CD4-positive, alpha-beta T cell treated with Interleukin-15 for 1 hour (primary cell): ENCODE results near the gene TAF11L8.
"Not testable (repeated sequence)": the region's sequence is repeated elsewhere in the genome, so short reads cannot be mapped to it uniquely, and the experiment has no call there.

ENCODE experiments used
- DNase-seq: peaks from one replicate; pipeline ENCODE4 v3.0.0-alpha.2; 2020

The TAF11L8 gene

GRCh38 chr5:17590860-17591259, at the start of gene TAF11L8:
TSS of gene TAF11L8 (minus strand) at chr5:17590960.
- DNase-seq = not testable (repeated sequence)

DNA sequence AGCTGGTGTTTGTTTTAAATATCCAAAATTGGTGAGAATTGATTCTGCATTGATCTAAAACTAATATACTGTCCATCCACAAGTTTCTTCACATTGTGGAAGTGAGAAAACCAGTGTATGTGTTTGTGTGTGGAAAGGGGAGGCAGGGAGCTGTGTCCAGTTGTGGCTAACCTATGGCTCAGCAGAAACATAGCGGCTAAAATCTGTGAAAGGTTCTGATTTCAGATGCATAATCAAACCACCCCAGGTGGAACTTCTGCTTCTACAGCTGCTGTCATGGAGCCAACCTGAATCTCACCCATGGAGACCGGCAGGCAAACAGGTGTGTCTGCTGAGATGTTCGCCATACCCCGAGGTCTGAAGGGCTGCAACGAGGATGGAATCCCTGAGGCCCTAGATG, 43.4 kb upstream of the TAF11L8 start, which contains the start of gene TAF11L14:
TSS of gene TAF11L14 (plus strand) at position 301 of the 400 bp plus-strand sequence.
- no peak for DNase-seq

- DNase-seq = not testable (repeated sequence)
These were observed 41.0 kb upstream of the TAF11L8 start, which contains the start of gene TAF11L13 for GRCh38 chr5:17631788-17632187. TSS of gene TAF11L13 (plus strand) at chr5:17632088.

GRCh38 chr5:17625686-17626085, 34.9 kb upstream of the TAF11L8 start:
- DNase-seq = no peak

DNA sequence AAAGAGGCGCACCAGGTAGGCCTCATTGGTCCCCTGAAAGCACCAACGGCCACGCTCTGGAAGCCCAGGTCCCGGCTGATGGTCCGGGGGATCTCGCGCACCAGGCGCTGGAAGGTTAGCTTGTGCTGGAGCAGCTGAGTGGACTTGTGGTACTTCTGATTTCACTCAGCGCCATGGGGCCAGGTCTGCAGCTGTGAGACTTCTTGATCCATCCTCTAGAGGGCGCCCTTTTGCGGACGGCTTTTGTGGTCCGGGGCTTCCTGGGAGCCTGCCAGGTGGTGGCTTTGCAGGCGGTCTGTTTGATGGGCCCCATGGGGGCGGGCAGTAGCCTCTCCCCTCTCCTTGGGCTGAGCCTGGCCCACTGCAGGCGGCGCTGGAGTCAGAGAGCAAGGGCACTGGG, 29.9 kb upstream of the TAF11L8 start:
- DNase-seq = no peak

DNA sequence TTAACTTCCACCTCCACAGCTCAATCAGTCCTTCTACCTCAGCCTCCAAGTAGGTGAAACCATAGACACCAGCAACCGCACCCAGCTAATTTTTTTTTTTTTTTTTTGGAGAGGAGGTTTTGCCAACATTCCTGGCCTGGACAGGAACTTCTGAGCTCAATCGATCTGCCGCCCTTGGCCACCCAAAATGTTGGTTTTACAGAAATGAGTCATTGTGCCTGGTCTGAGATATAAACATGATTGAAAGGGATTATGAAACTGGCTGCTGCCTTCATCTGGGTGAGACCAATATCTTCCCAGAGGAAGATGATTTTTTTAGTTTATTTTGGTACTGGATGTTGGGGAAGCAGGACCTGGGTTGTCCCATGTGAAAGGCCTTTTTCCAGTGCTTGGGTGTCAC, 28.6 kb upstream of the TAF11L8 start:
- DNase-seq = no peak

DNA sequence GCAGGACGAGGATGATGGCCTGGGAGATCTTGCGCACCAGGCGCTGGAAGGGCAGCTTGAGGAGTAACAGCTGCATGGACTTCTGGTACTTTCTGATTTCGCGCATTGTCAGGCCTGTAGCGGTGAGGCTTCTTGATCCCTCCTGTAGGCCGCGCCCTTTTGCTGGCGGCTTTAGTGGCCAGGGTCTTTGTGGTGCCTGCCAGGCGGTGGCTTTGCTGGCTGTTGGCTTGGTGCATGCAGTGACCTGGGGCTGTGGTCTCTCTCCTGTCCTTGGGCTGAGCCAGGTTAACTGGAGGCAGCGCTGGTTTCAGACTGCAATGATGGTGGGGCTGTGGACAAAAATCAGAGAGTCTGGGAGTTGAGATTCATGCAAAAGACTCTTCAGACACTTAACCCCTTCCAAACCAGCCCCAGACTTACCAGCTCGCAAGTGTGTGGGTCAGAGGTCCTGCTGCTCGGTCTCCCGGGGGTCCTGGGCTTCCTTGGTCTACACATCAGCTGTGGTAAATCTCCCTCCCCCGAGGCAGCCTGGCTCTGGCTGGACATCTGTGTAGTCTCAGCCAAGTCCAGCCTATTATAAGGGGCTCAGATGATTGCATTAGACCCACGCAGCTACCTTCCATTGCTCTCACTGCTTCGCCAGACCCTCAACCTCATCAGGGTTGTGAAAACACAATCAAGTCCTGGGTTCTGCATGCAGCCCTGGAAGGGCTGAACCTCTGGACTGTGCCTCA, 24.3 kb upstream of the TAF11L8 start:
- no peak for DNase-seq

- not testable (repeated sequence) for DNase-seq
These were observed 19.3 kb upstream of the TAF11L8 start, which contains the start of gene TAF11L12 for GRCh38 chr5:17610092-17610491. TSS of gene TAF11L12 (plus strand) at chr5:17610392.

DNA sequence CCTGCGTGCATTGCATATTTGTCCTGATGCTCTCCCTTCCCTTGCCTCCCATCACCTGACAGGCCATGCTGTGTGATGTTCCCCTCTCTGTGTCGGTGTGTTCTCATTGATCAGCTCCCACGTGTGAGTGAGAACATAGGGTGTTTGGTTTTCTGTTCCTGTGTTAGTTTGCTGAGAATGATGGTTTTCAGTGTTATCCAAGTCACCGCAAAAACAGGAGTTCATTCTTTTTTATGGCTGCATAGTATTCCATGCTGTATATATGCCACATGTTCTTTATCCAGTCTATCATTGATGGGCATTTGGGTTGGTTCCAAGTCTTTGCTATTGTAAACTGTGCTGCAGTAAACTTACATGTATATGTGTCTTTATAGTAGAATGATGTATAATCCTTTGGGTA, 16.7 kb upstream of the TAF11L8 start:
- not testable (repeated sequence) for DNase-seq

DNA sequence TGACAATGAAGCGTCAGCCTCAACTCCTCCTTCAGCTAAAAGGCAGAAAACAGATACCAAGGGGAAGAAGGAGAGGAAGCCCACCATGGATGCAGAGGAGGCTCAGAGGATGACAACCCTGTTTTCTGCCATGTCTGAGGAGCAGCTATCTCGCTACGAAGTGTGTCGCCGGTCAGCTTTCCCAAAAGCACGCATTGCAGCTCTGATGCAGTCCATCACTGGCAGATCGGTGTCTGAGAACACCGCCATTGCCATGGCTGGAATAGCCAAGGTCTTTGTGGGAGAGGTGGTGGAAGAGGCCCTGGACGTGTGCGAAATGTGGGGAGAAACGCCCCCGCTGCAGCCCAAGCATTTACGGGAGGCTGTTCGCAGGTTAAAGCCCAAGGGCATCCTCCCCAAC, 14.2 kb upstream of the TAF11L8 start:
- no peak for DNase-seq

- DNase-seq = not testable (repeated sequence)
These were observed 13.1 kb upstream of the TAF11L8 start, which contains the start of gene TAF11L11 for GRCh38 chr5:17603880-17604279. TSS of gene TAF11L11 (plus strand) at chr5:17604183.

- DNase-seq = not testable (repeated sequence)
These were observed 7.0 kb upstream of the TAF11L8 start, which contains the start of gene TAF11L10 for GRCh38 chr5:17597728-17598127. TSS of gene TAF11L10 (minus strand) at chr5:17597828.

DNA sequence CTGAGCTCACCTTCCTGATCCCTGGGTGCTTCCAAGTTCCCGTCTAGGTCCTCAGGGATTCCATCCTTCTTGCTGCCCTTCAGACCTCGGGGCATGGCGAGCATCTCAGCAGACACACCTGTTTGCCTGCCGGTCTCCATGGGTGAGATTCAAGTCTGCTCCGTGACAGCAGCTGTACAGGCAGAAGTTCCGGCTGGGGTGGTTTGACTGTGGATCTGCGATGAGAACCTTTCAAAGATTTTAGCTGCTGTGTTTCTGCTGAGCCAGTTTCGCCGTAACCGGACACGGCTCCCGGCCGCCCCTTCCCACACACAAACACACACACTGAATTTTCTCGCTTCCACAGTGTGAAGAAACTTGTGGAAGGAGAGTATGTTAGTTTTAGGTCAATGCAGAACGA, 3.5 kb upstream of the TAF11L8 start, which contains the start of gene TAF11L9:
TSS of gene TAF11L9 (minus strand) at position 140 of the 400 bp plus-strand sequence.
- not testable (repeated sequence) for DNase-seq

DNA sequence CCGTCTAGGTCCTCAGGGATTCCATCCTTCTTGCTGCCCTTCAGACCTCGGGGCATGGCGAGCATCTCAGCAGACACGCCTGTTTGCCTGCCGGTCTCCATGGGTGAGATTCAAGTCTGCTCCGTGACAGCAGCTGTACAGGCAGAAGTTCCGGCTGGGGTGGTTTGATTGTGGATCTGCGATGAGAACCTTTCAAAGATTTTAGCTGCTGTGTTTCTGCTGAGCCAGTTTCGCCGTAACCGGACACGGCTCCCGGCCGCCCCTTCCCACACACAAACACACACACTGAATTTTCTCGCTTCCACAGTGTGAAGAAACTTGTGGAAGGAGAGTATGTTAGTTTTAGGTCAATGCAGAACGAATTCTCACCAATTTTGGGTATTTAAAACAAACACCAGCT, 5.1 kb downstream of the TAF11L8 start, which contains the start of gene TAF11L7:
TSS of gene TAF11L7 (minus strand) at position 101 of the 400 bp plus-strand sequence.
- DNase-seq = not testable (repeated sequence)
